Endothelial cell of umbilical vein (primary cell): Measurements from ENCODE around the gene DAGLB.

ENCODE experiments used
- EZH2 ChIP-seq: IDR thresholded peaks from 2 replicates; pipeline ENCODE4 v1.6.1; 2012; ENCODE audit warnings: borderline replicate concordance, low read depth, mild to moderate bottlenecking, moderate library complexity, low read length, inconsistent platforms; ENCODE audit not compliant: severe bottlenecking
- GATA2 ChIP-seq: IDR thresholded peaks from 2 replicates; pipeline ENCODE4 v1.7.0; 2011; ENCODE audit warnings: low read depth, mild to moderate bottlenecking, moderate library complexity, mixed read lengths, low read length; ENCODE audit not compliant: insufficient read length, insufficient read depth
- JUN ChIP-seq: IDR thresholded peaks from 2 replicates; pipeline ENCODE4 v1.6.1; 2011; ENCODE audit warnings: borderline replicate concordance, low read depth; ENCODE audit not compliant: insufficient read length, insufficient read depth
- POLR2A ChIP-seq: IDR thresholded peaks from 2 replicates; pipeline ENCODE4 v1.6.1; 2012; ENCODE audit warnings: low read depth, mild to moderate bottlenecking, control low read depth, low read length
- POLR2AphosphoS5 ChIP-seq: IDR thresholded peaks from 2 replicates; pipeline ENCODE4 v1.6.1; 2012; ENCODE audit warnings: low read depth, mild to moderate bottlenecking, control low read depth, low read length, moderate library complexity; ENCODE audit not compliant: insufficient read depth
- TF ChIP-seq, protein P1 (sequence below), 2 donors: IDR thresholded peaks; 1 replicate in 1 of 2; 2 replicates in 1 of 2; pipeline ENCODE4 v1.5.1; 2011; ENCODE audit warnings: low read length in 2 of 2, mild to moderate bottlenecking in 2 of 2, moderate library complexity in 2 of 2, control low read depth in 1 of 2, inconsistent platforms in 1 of 2, low read depth in 1 of 2; ENCODE audit not compliant: insufficient read depth in 1 of 2; ENCODE audit errors: extremely low read depth in 1 of 2
- TF ChIP-seq, protein P2 (sequence below): IDR thresholded peaks from 2 replicates; pipeline ENCODE4 v1.6.1; 2011; ENCODE audit not compliant: insufficient read depth, insufficient read length

DNA sequence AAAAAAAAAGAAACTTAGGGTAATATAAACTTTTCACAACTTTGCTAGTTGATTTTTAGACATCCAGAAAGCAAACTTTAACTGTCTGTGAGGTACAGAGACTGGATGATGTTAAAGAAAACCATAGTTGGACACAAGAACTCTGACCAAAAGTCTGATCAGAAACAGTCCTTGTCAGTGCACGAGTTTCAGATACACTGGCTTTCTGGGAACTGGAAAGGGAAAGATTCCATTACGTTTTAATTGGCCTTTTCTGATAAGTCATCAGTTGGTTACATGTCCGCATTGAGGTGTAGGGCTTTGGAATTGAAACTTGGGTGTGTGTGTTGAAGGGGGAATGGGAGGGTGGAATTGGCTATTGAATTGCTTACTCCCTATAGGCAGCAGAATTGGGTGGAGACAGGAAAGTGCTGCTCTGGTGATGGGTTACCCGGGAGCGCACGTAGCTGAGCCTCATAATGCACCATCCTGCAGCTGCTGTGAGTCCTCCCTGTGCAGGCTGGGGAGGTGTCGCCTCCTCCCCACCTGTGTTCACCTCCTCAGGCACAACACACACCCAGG, 59.9 kb downstream of the DAGLB start:
- TF ChIP-seq POLR2A (no peak), EZH2 (no peak), POLR2AphosphoS5 (no peak), JUN (no peak), GATA2 (no peak)
- TF ChIP-seq, protein P1, sequence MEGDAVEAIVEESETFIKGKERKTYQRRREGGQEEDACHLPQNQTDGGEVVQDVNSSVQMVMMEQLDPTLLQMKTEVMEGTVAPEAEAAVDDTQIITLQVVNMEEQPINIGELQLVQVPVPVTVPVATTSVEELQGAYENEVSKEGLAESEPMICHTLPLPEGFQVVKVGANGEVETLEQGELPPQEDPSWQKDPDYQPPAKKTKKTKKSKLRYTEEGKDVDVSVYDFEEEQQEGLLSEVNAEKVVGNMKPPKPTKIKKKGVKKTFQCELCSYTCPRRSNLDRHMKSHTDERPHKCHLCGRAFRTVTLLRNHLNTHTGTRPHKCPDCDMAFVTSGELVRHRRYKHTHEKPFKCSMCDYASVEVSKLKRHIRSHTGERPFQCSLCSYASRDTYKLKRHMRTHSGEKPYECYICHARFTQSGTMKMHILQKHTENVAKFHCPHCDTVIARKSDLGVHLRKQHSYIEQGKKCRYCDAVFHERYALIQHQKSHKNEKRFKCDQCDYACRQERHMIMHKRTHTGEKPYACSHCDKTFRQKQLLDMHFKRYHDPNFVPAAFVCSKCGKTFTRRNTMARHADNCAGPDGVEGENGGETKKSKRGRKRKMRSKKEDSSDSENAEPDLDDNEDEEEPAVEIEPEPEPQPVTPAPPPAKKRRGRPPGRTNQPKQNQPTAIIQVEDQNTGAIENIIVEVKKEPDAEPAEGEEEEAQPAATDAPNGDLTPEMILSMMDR (IDR thresholded peaks at IDR 0.05; ENCODE audit: extremely low read depth in 1 of 2, insufficient read depth in 1 of 2, low read depth in 1 of 2, low read length in 2 of 2), result no peak
- TF ChIP-seq, protein P2, sequence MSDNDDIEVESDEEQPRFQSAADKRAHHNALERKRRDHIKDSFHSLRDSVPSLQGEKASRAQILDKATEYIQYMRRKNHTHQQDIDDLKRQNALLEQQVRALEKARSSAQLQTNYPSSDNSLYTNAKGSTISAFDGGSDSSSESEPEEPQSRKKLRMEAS, result no peak
